Liver (tissue), 9 donors: ENCODE measurements around the gene ZNF600. TPM values are rescaled to one million over a fixed set of nuclear protein-coding genes. Genes with fewer than 3 reads are reported as not detected.
"Not testable (repeated sequence)": the region's sequence is repeated elsewhere in the genome, so short reads cannot be mapped to it uniquely, and the experiment has no call there.

Experiments used
- DNase-seq: peaks from one replicate; pipeline ENCODE4 v3.0.0-alpha.2; 2017; ENCODE audit warnings: low spot score
- H3K27ac ChIP-seq, 2 donors: one replicate each; pipeline ENCODE4 v1.7.0; 2013; ENCODE audit warnings: inconsistent platforms in 2 of 2, low read length in 2 of 2, control low read depth in 1 of 2, low read depth in 1 of 2, mild to moderate bottlenecking in 1 of 2
- H3K27me3 ChIP-seq, 4 donors: one replicate each; pipeline versions ENCODE4 v1.6.1 to v1.7.0; 2013; ENCODE audit warnings: low read length in 3 of 4, inconsistent platforms in 1 of 4, mild to moderate bottlenecking in 1 of 4, moderate library complexity in 1 of 4; ENCODE audit not compliant: control insufficient read depth in 4 of 4, insufficient read depth in 4 of 4
- H3K36me3 ChIP-seq, 4 donors: one replicate each; pipeline versions ENCODE4 v1.6.1 to v1.7.0; 2013; ENCODE audit warnings: low read length in 3 of 4, mild to moderate bottlenecking in 3 of 4, low read depth in 1 of 4, moderate library complexity in 1 of 4; ENCODE audit not compliant: control insufficient read depth in 4 of 4, insufficient read depth in 3 of 4
- H3K4me1 ChIP-seq, 4 donors: one replicate each; pipeline versions ENCODE4 v1.6.1 to v1.7.0; 2013; ENCODE audit warnings: low read length in 3 of 4, mild to moderate bottlenecking in 3 of 4, moderate library complexity in 1 of 4; ENCODE audit not compliant: control insufficient read depth in 4 of 4, insufficient read depth in 4 of 4
- H3K4me3 ChIP-seq, 3 donors: one replicate each; pipeline versions ENCODE4 v1.6.1 to v1.7.0; 2013; ENCODE audit warnings: low read length in 3 of 3, control low read depth in 1 of 3, low read depth in 1 of 3, mild to moderate bottlenecking in 1 of 3
- H3K9ac ChIP-seq, 2 donors: one replicate each; pipeline ENCODE4 v1.7.0; 2013; ENCODE audit warnings: low read length in 2 of 2, mild to moderate bottlenecking in 2 of 2, moderate library complexity in 2 of 2, control low read depth in 1 of 2, low read depth in 1 of 2
- H3K9me3 ChIP-seq, 4 donors: one replicate each; pipeline versions ENCODE4 v1.6.1 to v1.7.0; 2013; ENCODE audit warnings: low read length in 3 of 4; ENCODE audit not compliant: control insufficient read depth in 4 of 4
- GABPA ChIP-seq, 2 donors: IDR thresholded peaks in 1 of 2; conservative IDR thresholded peaks in 1 of 2; 2 replicates each; pipeline ENCODE4 v1.6.1; 2016; ENCODE audit warnings: antibody characterized with exemption in 2 of 2, mild to moderate bottlenecking in 1 of 2, moderate library complexity in 1 of 2
- NR2F2 ChIP-seq: IDR thresholded peaks from 2 replicates; pipeline ENCODE4 v1.6.1; 2016; ENCODE audit warnings: antibody characterized with exemption
- WGBS: extraction: QIAGEN DNeasy Blood & Tissue Kit; methylation state at CpG from one replicate; pipeline ENCODE4 v1.1.7; 2013; 5-methylcytosine and 5-hydroxymethylcytosine counted together
- polyA plus RNA-seq, 2 donors: library from polyadenylated mRNA; stranded (reverse) in 1 of 2; unstranded in 1 of 2; fragments of 200-250 nt in 1 of 2; fragments of >200 nt in 1 of 2; fragmentation: Nextera tagmentation in 1 of 2; extraction: Ambion mirVana in 1 of 2; gene quantifications; one replicate each; pipeline versions ENCODE4 v1.2.1 to v1.2.3, GENCODE V29; 2013 to 2015
- total RNA-seq, 2 donors: library from RNA; depleted of rRNA; stranded (reverse); fragments of >200 nt; gene quantifications; one replicate each; pipeline ENCODE4 v1.2.3, GENCODE V29; 2014
- donor health status: healthy.
- donor health status: healthy.
- donor health status: healthy.
- donor health status: healthy.
- donor health status: healthy.

ZNF600 gene
- total and polyA plus RNA-seq, 4 donors: 1.4 to 2.1 (median 1.6) TPM

DNA sequence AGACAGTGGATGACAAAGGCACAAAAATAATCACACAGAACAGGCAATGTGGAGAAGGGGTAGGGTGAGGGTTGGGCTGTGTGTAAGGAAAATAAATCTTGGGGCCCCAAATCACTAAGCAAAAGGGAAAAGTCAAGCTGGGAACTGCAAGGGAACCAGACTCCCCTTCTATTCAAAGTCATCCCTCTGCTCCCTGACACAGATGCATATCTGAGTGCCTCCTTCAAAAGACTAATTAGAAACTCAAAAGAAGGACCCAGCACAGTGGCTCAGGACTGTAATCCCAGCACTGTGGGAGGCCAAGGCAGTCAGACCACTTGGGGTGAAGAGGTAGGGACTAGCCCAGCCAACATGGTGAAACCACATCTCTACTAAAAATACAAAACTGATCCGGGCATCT, 70.1 kb downstream of the ZNF600 start (continued):
- TF ChIP-seq NR2F2 (no peak), GABPA (IDR thresholded peaks at IDR 0.05 in 1 of 2, conservative IDR thresholded peaks at IDR 0.05 in 1 of 2) (no peak)

DNA sequence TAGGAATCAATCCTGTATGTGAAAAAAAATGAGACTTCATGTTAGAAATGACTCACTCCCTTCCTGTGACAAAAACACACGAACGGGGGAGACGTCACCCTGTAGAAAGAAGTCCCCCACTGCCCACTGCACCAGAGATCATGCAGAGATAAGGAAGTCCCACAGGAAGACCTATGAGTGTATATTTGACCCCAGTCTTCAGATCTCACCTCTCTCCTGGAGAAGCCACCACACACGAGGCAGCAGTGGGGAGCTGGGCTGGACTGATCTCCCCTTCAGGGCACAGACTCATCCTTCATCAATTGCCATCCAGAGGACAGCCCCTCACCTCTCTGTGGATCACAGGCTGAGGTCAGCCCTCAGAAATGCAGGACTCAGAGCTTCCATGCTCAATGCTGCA, 70.7 kb downstream of the ZNF600 start:
- H3K9ac ChIP-seq, DNase-seq, H3K27me3 ChIP-seq, H3K4me3 ChIP-seq, H3K4me1 ChIP-seq, H3K27ac ChIP-seq: not testable (repeated sequence)
- WGBS: 74% methylated on average over 4 of the region's 4 CpGs
- Histone ChIP-seq H3K36me3 (peaks cover 0 to 14% (median 8%) of the 10 kb centered on the region in 4 donors), H3K9me3 (peaks cover 0 to 10% (median 7%) of the 10 kb centered on the region in 4 donors)

DNA sequence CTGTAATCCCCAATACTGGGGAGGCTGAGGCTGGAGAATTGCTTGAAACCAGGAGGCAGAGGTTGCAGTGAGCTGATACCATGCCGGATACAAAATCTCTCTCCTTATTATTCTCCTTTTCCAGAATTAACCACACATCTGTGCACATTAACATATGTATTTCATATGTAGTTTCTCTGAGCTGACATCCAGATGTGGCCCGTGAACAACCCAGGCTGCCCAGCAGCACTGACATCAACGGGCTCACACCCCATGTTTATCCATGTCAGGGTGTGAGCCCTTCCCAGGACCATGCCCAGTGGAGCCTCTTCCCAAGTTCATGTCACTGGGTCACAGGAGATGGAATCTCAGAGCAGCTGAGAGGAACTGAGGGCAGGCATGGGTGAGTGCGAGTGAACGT, 71.3 kb downstream of the ZNF600 start:
- peaks cover 0 to 17% (median 5%) of the 10 kb centered on the region in 4 donors for H3K36me3 ChIP-seq
- not testable (repeated sequence) for H3K9ac ChIP-seq, H3K27ac ChIP-seq, H3K9me3 ChIP-seq, H3K27me3 ChIP-seq, H3K4me3 ChIP-seq, DNase-seq, H3K4me1 ChIP-seq
- 93% methylated on average over 5 of the region's 5 CpGs for WGBS

Other genes starting within 250 kb of the ZNF600 start
- gene ZNF701, start 216.5 kb downstream of the ZNF600 start, total RNA-seq: 10 to 100 TPM in 1 of 2 donors, 1 to 10 TPM in 1; 4.9 to 12.8 TPM
- 1 to 10 TPM in 1 of 2 donors, under 1 TPM in 1; 0.75 to 1.1 TPM for gene ZNF701, start 216.5 kb downstream of the ZNF600 start, polyA plus RNA-seq
- gene ZNF83, start 148.4 kb downstream of the ZNF600 start, total RNA-seq: 10 to 100 TPM in 1 of 2 donors, 1 to 10 TPM in 1; 8.2 to 19.8 TPM
- gene ZNF83, start 148.4 kb downstream of the ZNF600 start, polyA plus RNA-seq: 1 to 10 TPM; 2.7 to 3.6 TPM
- 10 to 100 TPM in 1 of 2 donors, 1 to 10 TPM in 1; 3.9 to 12.7 TPM for gene ZNF611, start 51.7 kb downstream of the ZNF600 start, total RNA-seq
- 1 to 10 TPM in 1 of 2 donors, under 1 TPM in 1; 0.50 to 1.5 TPM for gene ZNF611, start 51.7 kb downstream of the ZNF600 start, polyA plus RNA-seq
- 10 to 100 TPM in 1 of 2 donors, 1 to 10 TPM in 1; 2.7 to 11.5 TPM for gene ZNF28, start 34.8 kb upstream of the ZNF600 start, total RNA-seq
- 1 to 10 TPM; 1.0 to 4.8 TPM for gene ZNF28, start 34.8 kb upstream of the ZNF600 start, polyA plus RNA-seq
- gene ZNF468, start 70.8 kb upstream of the ZNF600 start, total RNA-seq: 10 to 100 TPM in 1 of 2 donors, 1 to 10 TPM in 1; 7.4 to 15.1 TPM
- 1 to 10 TPM; 2.1 to 3.0 TPM for gene ZNF468, start 70.8 kb upstream of the ZNF600 start, polyA plus RNA-seq
- gene ZNF320, start 110.8 kb upstream of the ZNF600 start, total RNA-seq: 1 to 10 TPM; 2.0 to 4.6 TPM
- 1 to 10 TPM in 1 of 2 donors, under 1 TPM in 1; 0.65 to 1.6 TPM for gene ZNF320, start 110.8 kb upstream of the ZNF600 start, polyA plus RNA-seq
- gene ZNF888, start 136.6 kb upstream of the ZNF600 start, total RNA-seq: 1 to 10 TPM; 1.2 to 9.0 TPM
- gene ZNF888, start 136.6 kb upstream of the ZNF600 start, polyA plus RNA-seq: under 1 TPM; 0.11 to 0.25 TPM
- gene ZNF816, start 176.1 kb upstream of the ZNF600 start, total RNA-seq: 1 to 10 TPM; 2.1 to 6.5 TPM
- gene ZNF816, start 176.1 kb upstream of the ZNF600 start, polyA plus RNA-seq: 1 to 10 TPM in 1 of 2 donors, under 1 TPM in 1; 0.93 to 1.3 TPM
- gene ERVV-1, start 227.1 kb upstream of the ZNF600 start, total RNA-seq: not detected
- gene ERVV-1, start 227.1 kb upstream of the ZNF600 start, polyA plus RNA-seq: not detected